ENCODE results near the gene DCHS1. TPM values are rescaled to one million over a fixed set of nuclear protein-coding genes. Genes with fewer than 3 reads are reported as not detected.

The DCHS1 gene
- total and polyA plus RNA-seq, 2 of the 13 experiments (the other 11 are each of a cell fraction or from before 2014, with no cell fraction given), result under 0.01 to 0.03 TPM

GRCh38 chr11:6626971-6627761 is 28.4 kb downstream of the DCHS1 start (continued):
- no peak for TF ChIP-seq REL (CRISPR knock-in tag; conservative IDR thresholded peaks at IDR 0.05)
- no peak for TF ChIP-seq SKI (IDR thresholded peaks at IDR 0.05; ENCODE audit: partially characterized antibody)
- TF ChIP-seq, protein P1, sequence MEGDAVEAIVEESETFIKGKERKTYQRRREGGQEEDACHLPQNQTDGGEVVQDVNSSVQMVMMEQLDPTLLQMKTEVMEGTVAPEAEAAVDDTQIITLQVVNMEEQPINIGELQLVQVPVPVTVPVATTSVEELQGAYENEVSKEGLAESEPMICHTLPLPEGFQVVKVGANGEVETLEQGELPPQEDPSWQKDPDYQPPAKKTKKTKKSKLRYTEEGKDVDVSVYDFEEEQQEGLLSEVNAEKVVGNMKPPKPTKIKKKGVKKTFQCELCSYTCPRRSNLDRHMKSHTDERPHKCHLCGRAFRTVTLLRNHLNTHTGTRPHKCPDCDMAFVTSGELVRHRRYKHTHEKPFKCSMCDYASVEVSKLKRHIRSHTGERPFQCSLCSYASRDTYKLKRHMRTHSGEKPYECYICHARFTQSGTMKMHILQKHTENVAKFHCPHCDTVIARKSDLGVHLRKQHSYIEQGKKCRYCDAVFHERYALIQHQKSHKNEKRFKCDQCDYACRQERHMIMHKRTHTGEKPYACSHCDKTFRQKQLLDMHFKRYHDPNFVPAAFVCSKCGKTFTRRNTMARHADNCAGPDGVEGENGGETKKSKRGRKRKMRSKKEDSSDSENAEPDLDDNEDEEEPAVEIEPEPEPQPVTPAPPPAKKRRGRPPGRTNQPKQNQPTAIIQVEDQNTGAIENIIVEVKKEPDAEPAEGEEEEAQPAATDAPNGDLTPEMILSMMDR (CRISPR knock-in tag; IDR thresholded peaks at IDR 0.05), result no peak
- no peak for TF ChIP-seq ZNF280B (CRISPR knock-in tag; IDR thresholded peaks at IDR 0.05; ENCODE audit: borderline replicate concordance)

DNA sequence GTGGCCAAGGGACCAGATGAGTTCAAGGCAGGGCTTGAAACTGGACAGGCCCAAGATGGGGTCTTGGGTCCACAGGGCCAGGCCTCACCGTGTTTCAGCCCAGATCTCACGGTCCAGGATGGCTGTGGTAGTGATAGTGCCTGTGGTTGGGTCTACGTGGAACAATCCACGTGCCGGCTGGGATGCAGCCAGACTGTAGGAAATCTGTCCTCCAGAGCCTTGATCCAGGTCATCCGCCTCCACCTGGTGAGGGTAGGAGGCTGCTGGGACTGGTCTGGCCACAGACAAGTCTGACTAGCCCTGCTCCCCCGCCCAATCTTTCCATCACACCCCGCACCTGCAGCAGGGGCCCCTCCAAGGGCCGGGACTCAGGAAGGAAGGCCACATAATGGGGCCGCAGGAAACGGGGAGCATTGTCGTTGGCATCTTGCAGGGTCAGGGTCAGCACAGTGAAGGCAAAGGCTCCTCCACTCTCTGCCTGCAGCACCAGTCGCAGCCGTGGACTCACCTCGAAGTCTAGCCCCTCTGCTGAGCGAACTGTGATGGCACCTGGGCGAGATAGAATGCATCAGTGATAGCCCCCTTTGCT is 29.7 kb downstream of the DCHS1 start:
- Histone ChIP-seq H4K20me1 (ENCODE audit: insufficient read depth, low read length) (no peaks in the 10 kb centered on the region), H3K79me2 (ENCODE audit: insufficient read depth, low read length) (no peaks in the 10 kb centered on the region), H3K27ac (ENCODE audit: extremely low read length, insufficient read depth, low read length) (no peak overlapping the region), H3K27me3 (ENCODE audit: control insufficient read depth in 1 of 2, insufficient read depth in 2 of 2, low read length in 2 of 2) (peaks cover 18 to 76% of the 10 kb centered on the region in 2 experiments), H3K9me3 (ENCODE audit: low read length) (no peaks in the 10 kb centered on the region), H3K36me3 (replicated peaks in 1 of 2; ENCODE audit: control insufficient read depth in 1 of 2, insufficient read depth in 2 of 2, low read length in 2 of 2) (no peaks in the 10 kb centered on the region), H3K9ac (ENCODE audit: insufficient read depth, low read depth, low read length) (no peak overlapping the region), H3K4me3 (replicated peaks in 1 of 3; ENCODE audit: insufficient read depth in 1 of 3, low read depth in 2 of 3, low read length in 3 of 3) (no peak overlapping the region), H2AFZ (ENCODE audit: low read length) (no peak overlapping the region), H3K4me2 (ENCODE audit: low read depth, low read length) (no peak overlapping the region), H3K4me1 (ENCODE audit: insufficient read depth, low read length) (peaks cover 21% of the 10 kb centered on the region)
- ChIA-PET CTCF (ENCODE audit: low intra/inter-chr PET ratio, low total read pairs) (no interaction called here), POLR2A (interaction anchor here (1.4 to 5.5 kb wide), 2 partner anchors 14 to 57 kb away, joined by 3 to 24 read pairs; partner anchors contain the start of genes MRPL17 and TAF10)
- no peak for DNase-seq (ENCODE audit: low spot score)
- WGBS (ENCODE audit: low lambda C conversion rate), result 52% methylated on average over 8 of the region's 17 CpGs
- in situ Hi-C loops (cut with HindIII; ENCODE audit: extremely low pct_ligation_motif_present, low pct_unique_long_range_greater_than_20kb) (no loop called here), intact Hi-C loops (cut with micrococcal nuclease; ENCODE audit: unreplicated experiment) (no loop called here)
- ATAC-seq, result no peak
- BruUV-seq (replicated peaks), result no TSS peak
- FAIRE-seq, result no peak
- TF ChIP-seq ZNF496 (CRISPR knock-in tag; IDR thresholded peaks at IDR 0.05; ENCODE audit: insufficient replicate concordance) (no peak), AHDC1 (CRISPR knock-in tag; IDR thresholded peaks at IDR 0.05; ENCODE audit: borderline replicate concordance) (no peak), SNAPC2 (CRISPR knock-in tag; IDR thresholded peaks at IDR 0.05) (no peak), ATAD3A (CRISPR knock-in tag; IDR thresholded peaks at IDR 0.05) (no peak), BRF2 (CRISPR knock-in tag; IDR thresholded peaks at IDR 0.05) (no peak), ZNF546 (CRISPR knock-in tag; conservative IDR thresholded peaks at IDR 0.05) (no peak)
